HepG2 (cell line): Measurements from ENCODE around the gene ARL2. TPM values are rescaled to one million over a fixed set of nuclear protein-coding genes. Genes with fewer than 3 reads are reported as not detected.

Experiments used
- ARHGAP35 ChIP-seq: sonication (generic); formaldehyde crosslinking; IDR thresholded peaks from 2 replicates; pipeline ENCODE4 v1.9.0; 2022; ENCODE audit warnings: mild to moderate bottlenecking, inconsistent platforms, moderate library complexity, missing genetic modification reagents, borderline replicate concordance
- EZH2 ChIP-seq: conservative IDR thresholded peaks from 2 replicates; pipeline ENCODE4 v1.6.1; 2012; ENCODE audit warnings: mild to moderate bottlenecking, low read depth, low read length, moderate library complexity
- KLF16 ChIP-seq, 2 experiments: sonication (generic) in 1 of 2; formaldehyde crosslinking in 1 of 2; IDR thresholded peaks; 2 replicates each; pipeline versions ENCODE4 v1.6.1 to v1.8.0; 2016 to 2023; ENCODE audit warnings: missing genetic modification reagents in 2 of 2, missing compliant biosample characterization in 1 of 2
- NFATC3 ChIP-seq: sonication (generic); formaldehyde crosslinking; IDR thresholded peaks from 2 replicates; pipeline ENCODE4 v1.5.1; 2020; ENCODE audit warnings: mild to moderate bottlenecking, missing genetic modification reagents
- NRL ChIP-seq: sonication (generic); formaldehyde crosslinking; IDR thresholded peaks from 2 replicates; pipeline ENCODE4 v1.5.0; 2020; ENCODE audit warnings: missing genetic modification reagents, mild to moderate bottlenecking, moderate library complexity, borderline replicate concordance
- SRSF4 ChIP-seq: fragments of 200-400 bp; formaldehyde crosslinking; IDR thresholded peaks from one replicate; pipeline ENCODE4 v1.6.1; 2018; ENCODE audit warnings: mild to moderate bottlenecking, low read depth, low read length, moderate library complexity; ENCODE audit not compliant: poor library complexity, severe bottlenecking
- STAT5B ChIP-seq: sonication (generic); formaldehyde crosslinking; IDR thresholded peaks from 2 replicates; pipeline ENCODE4 v1.4.0; 2020; ENCODE audit warnings: missing genetic modification reagents
- THAP11 ChIP-seq: IDR thresholded peaks from 2 replicates; pipeline ENCODE4 v1.6.1; 2016; ENCODE audit warnings: missing biosample characterization, missing genetic modification reagents
- YEATS2 ChIP-seq: sonication (generic); formaldehyde crosslinking; IDR thresholded peaks from 2 replicates; pipeline ENCODE4 v1.4.0; 2020; ENCODE audit warnings: missing genetic modification reagents, borderline replicate concordance
- ZFP36L1 ChIP-seq: sonication (generic); formaldehyde crosslinking; IDR thresholded peaks from 2 replicates; pipeline ENCODE4 v1.8.0; 2022; ENCODE audit warnings: mild to moderate bottlenecking, missing genetic modification reagents, moderate library complexity
- ZFX ChIP-seq: sonication (generic); formaldehyde crosslinking; IDR thresholded peaks from 2 replicates; pipeline ENCODE4 v1.4.0; 2020; ENCODE audit warnings: mild to moderate bottlenecking, low read depth, missing genetic modification reagents, moderate library complexity
- ZMYM3 ChIP-seq: sonication (generic); formaldehyde crosslinking; IDR thresholded peaks from 2 replicates; pipeline ENCODE4 v1.5.1; 2020; ENCODE audit warnings: mild to moderate bottlenecking, missing genetic modification reagents
- ZMYM4 ChIP-seq: sonication (generic); formaldehyde crosslinking; IDR thresholded peaks from 2 replicates; pipeline ENCODE4 v1.8.1; 2023; ENCODE audit warnings: mild to moderate bottlenecking, missing genetic modification reagents
- ZNF160 ChIP-seq: sonication (generic); formaldehyde crosslinking; IDR thresholded peaks from 2 replicates; pipeline ENCODE4 v1.8.0; 2022; ENCODE audit warnings: mild to moderate bottlenecking, inconsistent platforms, missing genetic modification reagents
- ZNF263 ChIP-seq: sonication (generic); formaldehyde crosslinking; IDR thresholded peaks from 2 replicates; pipeline ENCODE4 v1.4.0; 2020; ENCODE audit warnings: missing genetic modification reagents
- ZNF333 ChIP-seq: sonication (generic); formaldehyde crosslinking; IDR thresholded peaks from 2 replicates; pipeline ENCODE4 v1.4.0; 2020; ENCODE audit warnings: mild to moderate bottlenecking, missing genetic modification reagents, borderline replicate concordance
- ZNF501 ChIP-seq: sonication (generic); formaldehyde crosslinking; IDR thresholded peaks from 2 replicates; pipeline ENCODE4 v1.5.1; 2020; ENCODE audit warnings: mild to moderate bottlenecking, moderate library complexity, missing genetic modification reagents
- ZNF776 ChIP-seq: sonication (generic); formaldehyde crosslinking; IDR thresholded peaks from 2 replicates; pipeline ENCODE4 v1.4.0; 2020; ENCODE audit warnings: mild to moderate bottlenecking, missing genetic modification reagents
- ZSCAN20 ChIP-seq: sonication (generic); formaldehyde crosslinking; IDR thresholded peaks from 2 replicates; pipeline ENCODE4 v1.4.0; 2020; ENCODE audit warnings: missing genetic modification reagents, mild to moderate bottlenecking, borderline replicate concordance
- polyA plus RNA-seq, 8 experiments: library from polyadenylated mRNA; depleted of rRNA in 3 of 8; stranded (reverse) in 7 of 8; unstranded in 1 of 8; fragments of >200 nt; fragmentation: Illumina TruSeq in 4 of 8; extraction: Trizol in 4 of 8; gene quantifications; 2 replicates each; pipeline versions ENCODE4 v1.2.1 to v1.2.3, GENCODE V29; 2011 to 2016; ENCODE audit warnings: low read depth in 4 of 8, missing spikeins in 1 of 8, mixed read lengths in 1 of 8; ENCODE audit not compliant: insufficient read depth in 1 of 8
- total RNA-seq, 5 experiments: library from RNA; depleted of rRNA; stranded (reverse); fragments of >200 nt; fragmentation: Illumina TruSeq; extraction: Trizol; gene quantifications; 2 replicates each; pipeline ENCODE4 v1.2.3, GENCODE V29; 2016; ENCODE audit warnings: low read depth in 1 of 5
- TF ChIP-seq, protein P1 (sequence below): sonication (generic); formaldehyde crosslinking; IDR thresholded peaks from 2 replicates; pipeline ENCODE4 v1.5.0; 2020; ENCODE audit warnings: mild to moderate bottlenecking, missing genetic modification reagents
- TF ChIP-seq, protein P2 (sequence below): sonication (generic); formaldehyde crosslinking; conservative IDR thresholded peaks from 2 replicates; pipeline ENCODE4 v1.4.0; 2020; ENCODE audit warnings: mild to moderate bottlenecking, missing genetic modification reagents, moderate library complexity
- TF ChIP-seq, protein P3 (sequence below): IDR thresholded peaks from 2 replicates; pipeline ENCODE4 v1.6.1; 2016
- TF ChIP-seq, protein P4 (sequence below): sonication (generic); formaldehyde crosslinking; IDR thresholded peaks from 2 replicates; pipeline ENCODE4 v1.4.0; 2020; ENCODE audit warnings: missing genetic modification reagents, low read depth, mild to moderate bottlenecking, borderline replicate concordance

ARL2 gene
- total and polyA plus RNA-seq, 2 of the 13 experiments (the other 11 are each of a cell fraction or from before 2014, with no cell fraction given): 82.9 to 84.4 TPM

DNA sequence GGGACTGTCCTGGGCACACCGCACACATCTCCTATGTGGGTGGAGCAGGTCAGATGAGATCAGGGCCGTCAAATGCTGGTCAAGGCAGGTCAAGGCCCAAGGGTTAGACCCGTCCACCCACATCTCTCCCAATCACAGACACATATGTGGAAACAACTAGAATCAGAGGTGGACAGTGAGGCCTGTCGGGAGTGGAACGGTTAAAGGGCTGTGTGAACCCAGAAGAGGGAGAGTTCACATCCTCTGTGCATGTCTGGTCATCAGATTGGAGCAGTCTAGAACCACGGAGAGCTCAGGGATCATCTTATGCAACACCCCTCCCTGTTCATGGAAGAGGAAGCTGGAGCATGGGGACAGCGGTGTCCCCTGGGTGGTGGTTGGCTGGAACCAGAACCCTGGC is 5.9 kb downstream of the ARL2 start (continued):
- TF ChIP-seq STAT5B (CRISPR knock-in tag) (no peak), THAP11 (0 out of 2 replicates have a peak, but pooled peaks have one; percentile 19), NFATC3 (no peak), ZFP36L1 (CRISPR knock-in tag) (no peak), ZMYM3 (peak; percentile 70; the same call in 1 of the 2 replicates), ZSCAN20 (CRISPR knock-in tag) (no peak), NRL (CRISPR knock-in tag) (no peak), ZNF160 (CRISPR knock-in tag) (no peak), ZNF263 (CRISPR knock-in tag) (0 out of 2 replicates have a peak, but pooled peaks have one; percentile 6), EZH2 (no peak), KLF16 (CRISPR knock-in tag; IDR thresholded peaks at IDR 0.05) (no peak), ZNF501 (CRISPR knock-in tag) (no peak), ZFX (CRISPR knock-in tag) (peak; percentile 44; the same call in 1 of the 2 replicates), ZMYM4 (CRISPR knock-in tag) (peak; percentile 58), SRSF4 (no peak), YEATS2 (CRISPR knock-in tag) (no peak), ARHGAP35 (CRISPR knock-in tag) (no peak), ZNF333 (CRISPR knock-in tag) (no peak), ZNF776 (CRISPR knock-in tag) (no peak)
- TF ChIP-seq, protein P1, sequence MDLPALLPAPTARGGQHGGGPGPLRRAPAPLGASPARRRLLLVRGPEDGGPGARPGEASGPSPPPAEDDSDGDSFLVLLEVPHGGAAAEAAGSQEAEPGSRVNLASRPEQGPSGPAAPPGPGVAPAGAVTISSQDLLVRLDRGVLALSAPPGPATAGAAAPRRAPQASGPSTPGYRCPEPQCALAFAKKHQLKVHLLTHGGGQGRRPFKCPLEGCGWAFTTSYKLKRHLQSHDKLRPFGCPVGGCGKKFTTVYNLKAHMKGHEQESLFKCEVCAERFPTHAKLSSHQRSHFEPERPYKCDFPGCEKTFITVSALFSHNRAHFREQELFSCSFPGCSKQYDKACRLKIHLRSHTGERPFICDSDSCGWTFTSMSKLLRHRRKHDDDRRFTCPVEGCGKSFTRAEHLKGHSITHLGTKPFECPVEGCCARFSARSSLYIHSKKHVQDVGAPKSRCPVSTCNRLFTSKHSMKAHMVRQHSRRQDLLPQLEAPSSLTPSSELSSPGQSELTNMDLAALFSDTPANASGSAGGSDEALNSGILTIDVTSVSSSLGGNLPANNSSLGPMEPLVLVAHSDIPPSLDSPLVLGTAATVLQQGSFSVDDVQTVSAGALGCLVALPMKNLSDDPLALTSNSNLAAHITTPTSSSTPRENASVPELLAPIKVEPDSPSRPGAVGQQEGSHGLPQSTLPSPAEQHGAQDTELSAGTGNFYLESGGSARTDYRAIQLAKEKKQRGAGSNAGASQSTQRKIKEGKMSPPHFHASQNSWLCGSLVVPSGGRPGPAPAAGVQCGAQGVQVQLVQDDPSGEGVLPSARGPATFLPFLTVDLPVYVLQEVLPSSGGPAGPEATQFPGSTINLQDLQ (CRISPR knock-in tag): no peak
- TF ChIP-seq, protein P2, sequence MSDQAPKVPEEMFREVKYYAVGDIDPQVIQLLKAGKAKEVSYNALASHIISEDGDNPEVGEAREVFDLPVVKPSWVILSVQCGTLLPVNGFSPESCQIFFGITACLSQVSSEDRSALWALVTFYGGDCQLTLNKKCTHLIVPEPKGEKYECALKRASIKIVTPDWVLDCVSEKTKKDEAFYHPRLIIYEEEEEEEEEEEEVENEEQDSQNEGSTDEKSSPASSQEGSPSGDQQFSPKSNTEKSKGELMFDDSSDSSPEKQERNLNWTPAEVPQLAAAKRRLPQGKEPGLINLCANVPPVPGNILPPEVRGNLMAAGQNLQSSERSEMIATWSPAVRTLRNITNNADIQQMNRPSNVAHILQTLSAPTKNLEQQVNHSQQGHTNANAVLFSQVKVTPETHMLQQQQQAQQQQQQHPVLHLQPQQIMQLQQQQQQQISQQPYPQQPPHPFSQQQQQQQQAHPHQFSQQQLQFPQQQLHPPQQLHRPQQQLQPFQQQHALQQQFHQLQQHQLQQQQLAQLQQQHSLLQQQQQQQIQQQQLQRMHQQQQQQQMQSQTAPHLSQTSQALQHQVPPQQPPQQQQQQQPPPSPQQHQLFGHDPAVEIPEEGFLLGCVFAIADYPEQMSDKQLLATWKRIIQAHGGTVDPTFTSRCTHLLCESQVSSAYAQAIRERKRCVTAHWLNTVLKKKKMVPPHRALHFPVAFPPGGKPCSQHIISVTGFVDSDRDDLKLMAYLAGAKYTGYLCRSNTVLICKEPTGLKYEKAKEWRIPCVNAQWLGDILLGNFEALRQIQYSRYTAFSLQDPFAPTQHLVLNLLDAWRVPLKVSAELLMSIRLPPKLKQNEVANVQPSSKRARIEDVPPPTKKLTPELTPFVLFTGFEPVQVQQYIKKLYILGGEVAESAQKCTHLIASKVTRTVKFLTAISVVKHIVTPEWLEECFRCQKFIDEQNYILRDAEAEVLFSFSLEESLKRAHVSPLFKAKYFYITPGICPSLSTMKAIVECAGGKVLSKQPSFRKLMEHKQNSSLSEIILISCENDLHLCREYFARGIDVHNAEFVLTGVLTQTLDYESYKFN (CRISPR knock-in tag): 0 out of 2 replicates have a peak, but pooled peaks have one; percentile 30
- TF ChIP-seq, protein P3, sequence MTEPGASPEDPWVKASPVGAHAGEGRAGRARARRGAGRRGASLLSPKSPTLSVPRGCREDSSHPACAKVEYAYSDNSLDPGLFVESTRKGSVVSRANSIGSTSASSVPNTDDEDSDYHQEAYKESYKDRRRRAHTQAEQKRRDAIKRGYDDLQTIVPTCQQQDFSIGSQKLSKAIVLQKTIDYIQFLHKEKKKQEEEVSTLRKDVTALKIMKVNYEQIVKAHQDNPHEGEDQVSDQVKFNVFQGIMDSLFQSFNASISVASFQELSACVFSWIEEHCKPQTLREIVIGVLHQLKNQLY (CRISPR knock-in tag): no peak
- TF ChIP-seq, protein P4, sequence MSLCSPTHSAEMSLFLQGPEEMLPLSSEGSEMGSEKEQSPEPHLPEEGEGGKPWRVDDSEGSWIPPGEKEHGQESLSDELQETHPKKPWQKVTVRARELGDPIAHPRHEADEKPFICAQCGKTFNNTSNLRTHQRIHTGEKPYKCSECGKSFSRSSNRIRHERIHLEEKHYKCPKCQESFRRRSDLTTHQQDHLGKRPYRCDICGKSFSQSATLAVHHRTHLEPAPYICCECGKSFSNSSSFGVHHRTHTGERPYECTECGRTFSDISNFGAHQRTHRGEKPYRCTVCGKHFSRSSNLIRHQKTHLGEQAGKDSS: no peak
